ENCODE results near the gene APLP1.

DNA sequence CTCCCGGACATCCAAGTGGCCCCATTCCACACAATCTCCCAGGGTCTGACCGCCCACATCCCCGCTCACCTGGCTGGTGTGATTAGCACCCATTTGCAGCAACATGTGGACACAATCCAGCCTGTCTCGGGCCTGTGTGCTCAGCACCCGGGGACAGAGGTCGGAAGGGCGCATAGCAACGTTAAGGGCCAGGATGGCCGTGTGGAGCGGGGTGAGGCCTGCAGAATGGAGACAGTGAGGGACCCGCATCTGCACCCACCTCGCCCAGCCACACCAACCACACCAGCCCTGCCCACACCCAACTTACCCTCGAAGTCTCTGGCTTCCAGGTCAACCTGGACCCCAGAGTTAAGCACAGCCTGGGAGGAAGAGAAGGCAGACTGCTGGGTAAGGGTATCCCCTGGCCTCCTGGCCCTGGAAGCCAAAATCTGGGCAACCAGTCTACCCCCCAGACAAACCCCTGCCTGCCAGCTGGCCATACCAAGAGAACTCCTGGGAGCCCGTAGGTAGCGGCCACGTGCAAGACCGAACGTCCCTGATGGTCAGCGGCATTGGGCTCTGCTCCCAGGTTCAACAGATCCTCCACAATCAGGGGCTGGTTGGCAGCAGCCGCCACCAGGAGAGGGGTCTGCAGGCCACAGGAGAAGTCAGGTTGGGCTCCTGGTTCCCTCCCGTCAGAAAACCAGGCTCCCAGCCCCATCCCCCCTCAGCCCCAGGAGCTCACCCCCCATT, 27.7 kb downstream of the APLP1 start:
- TF ChIP-seq, protein P1, sequence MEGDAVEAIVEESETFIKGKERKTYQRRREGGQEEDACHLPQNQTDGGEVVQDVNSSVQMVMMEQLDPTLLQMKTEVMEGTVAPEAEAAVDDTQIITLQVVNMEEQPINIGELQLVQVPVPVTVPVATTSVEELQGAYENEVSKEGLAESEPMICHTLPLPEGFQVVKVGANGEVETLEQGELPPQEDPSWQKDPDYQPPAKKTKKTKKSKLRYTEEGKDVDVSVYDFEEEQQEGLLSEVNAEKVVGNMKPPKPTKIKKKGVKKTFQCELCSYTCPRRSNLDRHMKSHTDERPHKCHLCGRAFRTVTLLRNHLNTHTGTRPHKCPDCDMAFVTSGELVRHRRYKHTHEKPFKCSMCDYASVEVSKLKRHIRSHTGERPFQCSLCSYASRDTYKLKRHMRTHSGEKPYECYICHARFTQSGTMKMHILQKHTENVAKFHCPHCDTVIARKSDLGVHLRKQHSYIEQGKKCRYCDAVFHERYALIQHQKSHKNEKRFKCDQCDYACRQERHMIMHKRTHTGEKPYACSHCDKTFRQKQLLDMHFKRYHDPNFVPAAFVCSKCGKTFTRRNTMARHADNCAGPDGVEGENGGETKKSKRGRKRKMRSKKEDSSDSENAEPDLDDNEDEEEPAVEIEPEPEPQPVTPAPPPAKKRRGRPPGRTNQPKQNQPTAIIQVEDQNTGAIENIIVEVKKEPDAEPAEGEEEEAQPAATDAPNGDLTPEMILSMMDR (optimal IDR thresholded peaks at IDR 0.05 in 1 of 3, IDR thresholded peaks at IDR 0.05 in 1 of 3, conservative IDR thresholded peaks at IDR 0.05 in 1 of 3; ENCODE audit: extremely low read depth in 1 of 3, insufficient read depth in 2 of 3, low read length in 3 of 3): no peak
- TF ChIP-seq EZH2 (IDR thresholded peaks at IDR 0.05; ENCODE audit: low read length): no peak

Data from keratinocyte (primary cell).